ENCODE data around the gene CCDC91.

CCDC91 gene

DNA sequence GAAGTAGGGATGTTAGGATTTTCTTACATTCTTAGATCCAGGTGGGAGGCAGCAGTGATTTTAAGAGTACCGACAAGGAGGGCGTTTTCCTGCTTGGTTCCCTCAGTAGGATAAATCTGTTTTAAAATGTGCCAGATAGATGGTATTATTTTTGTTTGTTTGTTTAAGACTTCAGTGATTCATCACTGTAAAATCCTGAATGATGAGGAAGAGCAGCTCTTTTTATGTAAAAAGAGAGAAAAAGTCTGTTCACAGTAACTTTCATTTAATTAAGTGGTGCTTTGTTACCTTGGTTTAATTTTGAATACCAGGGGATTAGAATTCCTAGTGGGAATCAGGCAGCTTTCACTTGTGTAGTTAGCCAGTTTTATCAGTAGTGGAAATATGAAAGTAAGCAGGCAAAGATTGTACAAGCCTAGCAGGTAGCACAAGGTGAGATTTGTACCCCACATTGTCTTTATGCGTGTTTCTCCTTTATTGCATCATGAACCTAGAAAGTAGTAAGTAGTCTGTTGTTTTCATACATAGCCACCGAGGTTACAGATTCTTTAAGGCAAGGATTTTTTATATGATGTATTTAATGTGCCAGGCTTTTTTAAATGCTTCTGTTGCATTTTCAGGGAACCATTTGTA, 349.6 kb downstream of the CCDC91 start:
- Histone ChIP-seq H3K27ac (ENCODE audit: extremely low read depth, low read depth, low read length) (no peak overlapping the region), H3K4me3 (ENCODE audit: low read depth, low read length) (no peak overlapping the region), H3K4me1 (ENCODE audit: control insufficient read depth, insufficient read depth, low read length) (no peaks in the 10 kb centered on the region), H3K9me3 (ENCODE audit: control insufficient read depth, insufficient read depth, low read depth, low read length) (no peaks in the 10 kb centered on the region), H3K36me3 (ENCODE audit: control insufficient read depth in 2 of 2, insufficient read depth in 1 of 2, low read length in 2 of 2) (no peaks in the 10 kb centered on the region)
- TF ChIP-seq ZNF211 (tag by site-specific recombination; IDR thresholded peaks at IDR 0.05; ENCODE audit: low read depth) (no peak), ZNF292 (tag by site-specific recombination; IDR thresholded peaks at IDR 0.05; ENCODE audit: borderline replicate concordance, low read depth) (no peak), ZNF133 (tag by site-specific recombination; IDR thresholded peaks at IDR 0.05) (no peak), ZEB2 (tag by site-specific recombination; IDR thresholded peaks at IDR 0.05) (no peak), BCL11B (tag by site-specific recombination; IDR thresholded peaks at IDR 0.05; ENCODE audit: low read depth) (no peak), ZNF433 (tag by site-specific recombination; IDR thresholded peaks at IDR 0.05; ENCODE audit: low read depth) (no peak), KLF9 (tag by site-specific recombination; IDR thresholded peaks at IDR 0.05; ENCODE audit: low read depth) (no peak), ZNF623 (tag by site-specific recombination; IDR thresholded peaks at IDR 0.05) (no peak), ZFP3 (tag by site-specific recombination; IDR thresholded peaks at IDR 0.05; ENCODE audit: low read depth) (no peak)
- ChIA-PET CTCF (no interaction called here), POLR2A (no interaction called here)

DNA sequence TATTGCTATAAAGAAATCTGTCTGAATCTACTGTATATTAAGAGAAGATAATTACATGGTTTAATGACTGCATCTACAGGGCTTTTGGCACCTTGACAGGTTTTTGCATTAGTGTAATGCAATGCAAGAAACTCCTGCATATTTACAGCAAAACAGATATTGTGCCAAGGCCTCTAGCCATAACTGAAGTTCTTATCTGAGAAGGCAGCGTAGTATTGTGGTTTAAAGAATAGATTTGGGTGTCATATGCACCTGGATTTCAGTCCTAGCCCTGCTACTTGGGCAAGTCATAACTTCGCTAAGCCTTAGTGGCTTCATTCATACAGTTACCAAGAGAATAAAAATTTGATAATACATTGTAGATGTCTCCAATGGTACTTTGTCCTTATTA, 350.1 kb downstream of the CCDC91 start:
- no peaks in the 10 kb centered on the region for H3K36me3 ChIP-seq (ENCODE audit: control insufficient read depth in 2 of 2, insufficient read depth in 1 of 2, low read length in 2 of 2)
- ChIA-PET CTCF (no interaction called here), POLR2A (no interaction called here)
- H3K4me3 ChIP-seq (ENCODE audit: low read depth, low read length) = no peak overlapping the region
- H3K9me3 ChIP-seq (ENCODE audit: control insufficient read depth, insufficient read depth, low read depth, low read length) = no peaks in the 10 kb centered on the region
- TF ChIP-seq, protein P1, sequence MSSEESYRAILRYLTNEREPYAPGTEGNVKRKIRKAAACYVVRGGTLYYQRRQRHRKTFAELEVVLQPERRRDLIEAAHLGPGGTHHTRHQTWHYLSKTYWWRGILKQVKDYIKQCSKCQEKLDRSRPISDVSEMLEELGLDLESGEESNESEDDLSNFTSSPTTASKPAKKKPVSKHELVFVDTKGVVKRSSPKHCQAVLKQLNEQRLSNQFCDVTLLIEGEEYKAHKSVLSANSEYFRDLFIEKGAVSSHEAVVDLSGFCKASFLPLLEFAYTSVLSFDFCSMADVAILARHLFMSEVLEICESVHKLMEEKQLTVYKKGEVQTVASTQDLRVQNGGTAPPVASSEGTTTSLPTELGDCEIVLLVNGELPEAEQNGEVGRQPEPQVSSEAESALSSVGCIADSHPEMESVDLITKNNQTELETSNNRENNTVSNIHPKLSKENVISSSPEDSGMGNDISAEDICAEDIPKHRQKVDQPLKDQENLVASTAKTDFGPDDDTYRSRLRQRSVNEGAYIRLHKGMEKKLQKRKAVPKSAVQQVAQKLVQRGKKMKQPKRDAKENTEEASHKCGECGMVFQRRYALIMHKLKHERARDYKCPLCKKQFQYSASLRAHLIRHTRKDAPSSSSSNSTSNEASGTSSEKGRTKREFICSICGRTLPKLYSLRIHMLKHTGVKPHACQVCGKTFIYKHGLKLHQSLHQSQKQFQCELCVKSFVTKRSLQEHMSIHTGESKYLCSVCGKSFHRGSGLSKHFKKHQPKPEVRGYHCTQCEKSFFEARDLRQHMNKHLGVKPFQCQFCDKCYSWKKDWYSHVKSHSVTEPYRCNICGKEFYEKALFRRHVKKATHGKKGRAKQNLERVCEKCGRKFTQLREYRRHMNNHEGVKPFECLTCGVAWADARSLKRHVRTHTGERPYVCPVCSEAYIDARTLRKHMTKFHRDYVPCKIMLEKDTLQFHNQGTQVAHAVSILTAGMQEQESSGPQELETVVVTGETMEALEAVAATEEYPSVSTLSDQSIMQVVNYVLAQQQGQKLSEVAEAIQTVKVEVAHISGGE (tag by site-specific recombination; conservative IDR thresholded peaks at IDR 0.05; ENCODE audit: low read depth) = no peak
- TF ChIP-seq, protein P2, sequence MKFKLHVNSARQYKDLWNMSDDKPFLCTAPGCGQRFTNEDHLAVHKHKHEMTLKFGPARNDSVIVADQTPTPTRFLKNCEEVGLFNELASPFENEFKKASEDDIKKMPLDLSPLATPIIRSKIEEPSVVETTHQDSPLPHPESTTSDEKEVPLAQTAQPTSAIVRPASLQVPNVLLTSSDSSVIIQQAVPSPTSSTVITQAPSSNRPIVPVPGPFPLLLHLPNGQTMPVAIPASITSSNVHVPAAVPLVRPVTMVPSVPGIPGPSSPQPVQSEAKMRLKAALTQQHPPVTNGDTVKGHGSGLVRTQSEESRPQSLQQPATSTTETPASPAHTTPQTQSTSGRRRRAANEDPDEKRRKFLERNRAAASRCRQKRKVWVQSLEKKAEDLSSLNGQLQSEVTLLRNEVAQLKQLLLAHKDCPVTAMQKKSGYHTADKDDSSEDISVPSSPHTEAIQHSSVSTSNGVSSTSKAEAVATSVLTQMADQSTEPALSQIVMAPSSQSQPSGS (tag by site-specific recombination; IDR thresholded peaks at IDR 0.05; ENCODE audit: low read depth) = no peak
- TF ChIP-seq, protein P3, sequence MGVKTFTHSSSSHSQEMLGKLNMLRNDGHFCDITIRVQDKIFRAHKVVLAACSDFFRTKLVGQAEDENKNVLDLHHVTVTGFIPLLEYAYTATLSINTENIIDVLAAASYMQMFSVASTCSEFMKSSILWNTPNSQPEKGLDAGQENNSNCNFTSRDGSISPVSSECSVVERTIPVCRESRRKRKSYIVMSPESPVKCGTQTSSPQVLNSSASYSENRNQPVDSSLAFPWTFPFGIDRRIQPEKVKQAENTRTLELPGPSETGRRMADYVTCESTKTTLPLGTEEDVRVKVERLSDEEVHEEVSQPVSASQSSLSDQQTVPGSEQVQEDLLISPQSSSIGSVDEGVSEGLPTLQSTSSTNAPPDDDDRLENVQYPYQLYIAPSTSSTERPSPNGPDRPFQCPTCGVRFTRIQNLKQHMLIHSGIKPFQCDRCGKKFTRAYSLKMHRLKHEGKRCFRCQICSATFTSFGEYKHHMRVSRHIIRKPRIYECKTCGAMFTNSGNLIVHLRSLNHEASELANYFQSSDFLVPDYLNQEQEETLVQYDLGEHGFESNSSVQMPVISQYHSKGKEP (tag by site-specific recombination; IDR thresholded peaks at IDR 0.05) = 0 out of 2 replicates have a peak, but pooled peaks have one; percentile 32
- no peaks in the 10 kb centered on the region for H3K4me1 ChIP-seq (ENCODE audit: control insufficient read depth, insufficient read depth, low read length)
- no peak overlapping the region for H3K27ac ChIP-seq (ENCODE audit: extremely low read depth, low read depth, low read length)

DNA sequence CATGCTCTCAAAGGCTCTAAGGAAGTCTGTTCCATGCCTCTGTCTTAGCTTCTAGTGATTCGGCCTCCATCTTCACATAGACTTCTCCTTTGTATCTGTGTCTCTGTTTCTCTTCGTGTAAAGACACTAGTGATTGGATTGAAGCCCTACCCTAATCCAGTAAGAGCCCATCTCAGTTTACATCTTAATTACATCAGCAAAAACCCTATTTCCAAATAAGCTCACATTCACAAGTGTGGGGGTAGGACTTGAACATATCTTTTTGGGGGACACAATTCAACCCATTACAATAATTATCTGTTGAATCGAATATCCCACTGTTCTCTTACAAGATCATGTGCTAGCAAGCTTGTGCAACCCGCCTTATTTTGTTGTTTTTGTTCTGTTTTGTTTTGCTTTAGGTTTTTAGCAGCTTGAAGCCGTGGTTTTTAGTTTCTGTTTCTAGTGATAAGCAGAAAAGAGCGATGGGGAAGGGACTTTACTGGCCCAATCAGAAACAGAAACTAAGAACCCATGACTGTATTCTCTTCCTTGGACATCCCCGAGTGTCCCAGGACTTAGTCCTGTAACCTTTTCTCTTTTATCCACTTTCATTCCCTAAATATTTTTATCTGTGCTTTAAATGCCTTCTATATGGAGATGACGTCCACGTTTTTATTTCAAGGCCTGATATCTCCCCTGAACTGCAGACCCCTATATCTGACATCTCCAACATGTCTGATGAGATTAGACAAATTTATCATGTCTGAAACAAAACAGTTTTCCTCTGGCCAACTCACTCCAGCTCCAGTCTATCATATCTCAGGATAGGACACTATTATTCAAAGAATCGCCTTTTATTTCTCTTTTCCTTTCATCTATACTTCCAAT, 353.0 kb downstream of the CCDC91 start:
- Histone ChIP-seq H3K4me1 (ENCODE audit: control insufficient read depth, insufficient read depth, low read length) (no peaks in the 10 kb centered on the region), H3K4me3 (ENCODE audit: low read depth, low read length) (no peak overlapping the region), H3K36me3 (ENCODE audit: control insufficient read depth in 2 of 2, insufficient read depth in 1 of 2, low read length in 2 of 2) (no peaks in the 10 kb centered on the region), H3K27ac (ENCODE audit: extremely low read depth, low read depth, low read length) (no peak overlapping the region), H3K9me3 (ENCODE audit: control insufficient read depth, insufficient read depth, low read depth, low read length) (no peaks in the 10 kb centered on the region)
- ChIA-PET POLR2A (no interaction called here), CTCF (no interaction called here)
- TF ChIP-seq ZNF221 (tag by site-specific recombination; IDR thresholded peaks at IDR 0.05; ENCODE audit: borderline replicate concordance) = no peak

Data from HEK293 (cell line).